Measurements from ENCODE around the gene C6orf118.

The C6orf118 gene

GRCh38 chr6:165244524-165245247 lies 64.7 kb downstream of the C6orf118 start:
- in situ Hi-C loops (cut with MboI; ENCODE audit: low sequenced_read_pairs) = no loop called here

GRCh38 chr6:165243801-165244200 lies 65.6 kb downstream of the C6orf118 start:
- in situ Hi-C loops (cut with MboI; ENCODE audit: low sequenced_read_pairs) = no loop called here

- in situ Hi-C loops (cut with MboI; ENCODE audit: low sequenced_read_pairs) = no loop called here
Observed at GRCh38 chr6:165236326-165236725, 73.1 kb downstream of the C6orf118 start.

- in situ Hi-C loops (cut with MboI; ENCODE audit: low sequenced_read_pairs) = no loop called here
Observed at GRCh38 chr6:165232731-165233488, 76.5 kb downstream of the C6orf118 start.

GRCh38 chr6:165231581-165232561 lies 77.5 kb downstream of the C6orf118 start:
- in situ Hi-C loops (cut with MboI; ENCODE audit: low sequenced_read_pairs) = no loop called here

- in situ Hi-C loops (cut with MboI; ENCODE audit: low sequenced_read_pairs) = no loop called here
Observed at GRCh38 chr6:165231177-165231576, 78.2 kb downstream of the C6orf118 start.

Measured in HL-60/S4 (cell line).